OCI-LY1 (cell line): ENCODE measurements around the gene RECK.

Experiments
- H2AFZ ChIP-seq: fragments of 200-600 bp; sonication (generic), shearing (Covaris generic); 2 replicates; pipeline ENCODE4 v1.6.0; 2014; ENCODE audit warnings: antibody characterized with exemption, mild to moderate bottlenecking, low read length
- H3F3A ChIP-seq: fragments of 200-600 bp; sonication (generic), shearing (Covaris generic); 2 replicates; pipeline ENCODE4 v1.6.0; 2014; ENCODE audit warnings: mild to moderate bottlenecking, antibody characterized with exemption, low read length, moderate library complexity; ENCODE audit not compliant: insufficient read depth
- H3K27ac ChIP-seq: fragments of 200-600 bp; sonication (generic); 2 replicates; pipeline ENCODE4 v1.5.1; 2014; ENCODE audit warnings: low read length, mixed run types, mild to moderate bottlenecking, low read depth; ENCODE audit not compliant: poor library complexity, severe bottlenecking
- H3K27me3 ChIP-seq: fragments of 200-600 bp; sonication (generic); 2 replicates; pipeline ENCODE4 v1.6.0; 2014; ENCODE audit warnings: antibody characterized with exemption, mild to moderate bottlenecking, low read length, moderate library complexity; ENCODE audit not compliant: insufficient read depth
- H3K36me3 ChIP-seq: fragments of 200-600 bp; sonication (generic); 2 replicates; pipeline ENCODE4 v1.6.1; 2014; ENCODE audit warnings: mild to moderate bottlenecking, antibody characterized with exemption, low read length, moderate library complexity, mixed read lengths; ENCODE audit not compliant: insufficient read depth
- H3K4me1 ChIP-seq: fragments of 200-600 bp; sonication (generic); 2 replicates; pipeline ENCODE4 v1.5.1; 2014; ENCODE audit warnings: mild to moderate bottlenecking, low read length, moderate library complexity; ENCODE audit not compliant: insufficient read depth, severe bottlenecking
- H3K4me2 ChIP-seq: fragments of 200-600 bp; sonication (generic), shearing (Covaris generic); 2 replicates; pipeline ENCODE4 v1.6.1; 2014; ENCODE audit warnings: low read length
- H3K4me3 ChIP-seq: fragments of 200-600 bp; sonication (generic); 2 replicates; pipeline ENCODE4 v1.5.1; 2014; ENCODE audit warnings: low read length, low read depth, mild to moderate bottlenecking, mixed read lengths; ENCODE audit not compliant: poor library complexity, severe bottlenecking
- H3K79me2 ChIP-seq: fragments of 200-600 bp; shearing (Covaris generic); 2 replicates; pipeline ENCODE4 v1.6.1; 2016; ENCODE audit warnings: mixed run types, low read length, mixed read lengths; ENCODE audit not compliant: insufficient read depth
- H3K9ac ChIP-seq: fragments of 200-600 bp; sonication (generic), shearing (Covaris generic); 2 replicates; pipeline ENCODE4 v1.6.1; 2014; ENCODE audit warnings: mild to moderate bottlenecking, low read length, mixed read lengths
- H3K9me2 ChIP-seq: fragments of 200-600 bp; sonication (generic), shearing (Covaris generic); 2 replicates; pipeline ENCODE4 v1.6.1; 2014; ENCODE audit warnings: low read depth, mild to moderate bottlenecking, low read length, mixed read lengths
- H3K9me3 ChIP-seq: fragments of 200-600 bp; shearing (Covaris generic); 2 replicates; pipeline ENCODE4 v1.6.1; 2014; ENCODE audit warnings: low read length, mixed read lengths
- H4K20me1 ChIP-seq: fragments of 200-600 bp; sonication (generic), shearing (Covaris generic); 2 replicates; pipeline ENCODE4 v1.6.0; 2016; ENCODE audit warnings: mild to moderate bottlenecking, low read length; ENCODE audit not compliant: insufficient read depth
- CTCF ChIP-seq: fragments of 200-600 bp; sonication (generic), shearing (Covaris generic); IDR thresholded peaks from 2 replicates; pipeline ENCODE4 v1.5.1; 2017; ENCODE audit warnings: mild to moderate bottlenecking, antibody characterized with exemption, low read length, moderate library complexity, mixed read lengths
- EZH2 ChIP-seq: fragments of 200-600 bp; sonication (generic), shearing (Covaris generic); IDR thresholded peaks from 2 replicates; pipeline ENCODE4 v1.8.0; 2017; ENCODE audit warnings: borderline replicate concordance, mixed run types, mild to moderate bottlenecking, antibody characterized with exemption, low read length, moderate library complexity, mixed read lengths

RECK gene

DNA sequence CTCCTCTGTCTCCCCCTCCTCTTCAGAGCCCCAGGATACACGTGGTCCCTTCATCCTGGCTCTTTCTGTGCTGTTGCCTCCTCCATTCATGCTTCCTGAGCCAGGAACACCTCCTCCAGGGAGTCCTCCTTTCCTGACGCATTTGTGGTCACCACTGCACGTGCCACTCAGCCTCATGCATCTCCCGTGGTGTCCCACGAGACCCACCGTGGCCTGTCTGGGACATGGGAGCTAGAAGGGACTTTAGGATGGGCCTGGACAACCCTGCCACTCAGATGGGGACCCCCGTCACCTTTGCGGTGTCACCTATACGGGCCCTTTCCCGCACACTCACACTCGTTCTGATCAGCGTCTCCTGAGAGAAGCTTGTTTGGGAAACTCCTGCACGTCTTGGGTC is 106.5 kb downstream of the RECK start:
- Histone ChIP-seq H3K9me3 (no peaks in the 10 kb centered on the region), H3K4me1 (no peaks in the 10 kb centered on the region), H3K36me3 (no peaks in the 10 kb centered on the region), H3K4me2 (no peak overlapping the region), H3K27me3 (0 out of 2 replicates have a peak, but pooled peaks cover 6% of the 10 kb centered on the region), H4K20me1 (no peaks in the 10 kb centered on the region), H3K79me2 (no peaks in the 10 kb centered on the region), H3K9me2 (no peaks in the 10 kb centered on the region), H3K9ac (no peak overlapping the region), H2AFZ (no peak overlapping the region), H3K4me3 (no peak overlapping the region), H3F3A (no peaks in the 10 kb centered on the region), H3K27ac (no peak overlapping the region)
- TF ChIP-seq CTCF (no peak), EZH2 (no peak)

- no peak overlapping the region for H2AFZ ChIP-seq
- H3K9ac ChIP-seq, result no peak overlapping the region
- H3K9me3 ChIP-seq, result no peaks in the 10 kb centered on the region
- H3K4me3 ChIP-seq, result no peak overlapping the region
- no peak for TF ChIP-seq EZH2
- no peak overlapping the region for H3K27ac ChIP-seq
- H3K36me3 ChIP-seq, result no peaks in the 10 kb centered on the region
- H3K9me2 ChIP-seq, result no peaks in the 10 kb centered on the region
- H4K20me1 ChIP-seq, result no peaks in the 10 kb centered on the region
- H3F3A ChIP-seq, result no peaks in the 10 kb centered on the region
- H3K4me2 ChIP-seq, result no peak overlapping the region
- H3K27me3 ChIP-seq, result 0 out of 2 replicates have a peak, but pooled peaks cover 6% of the 10 kb centered on the region
- peaks cover 3% of the 10 kb centered on the region for H3K4me1 ChIP-seq
- no peaks in the 10 kb centered on the region for H3K79me2 ChIP-seq
Observed at GRCh38 chr9:36144309-36145232, 107.9 kb downstream of the RECK start.

DNA sequence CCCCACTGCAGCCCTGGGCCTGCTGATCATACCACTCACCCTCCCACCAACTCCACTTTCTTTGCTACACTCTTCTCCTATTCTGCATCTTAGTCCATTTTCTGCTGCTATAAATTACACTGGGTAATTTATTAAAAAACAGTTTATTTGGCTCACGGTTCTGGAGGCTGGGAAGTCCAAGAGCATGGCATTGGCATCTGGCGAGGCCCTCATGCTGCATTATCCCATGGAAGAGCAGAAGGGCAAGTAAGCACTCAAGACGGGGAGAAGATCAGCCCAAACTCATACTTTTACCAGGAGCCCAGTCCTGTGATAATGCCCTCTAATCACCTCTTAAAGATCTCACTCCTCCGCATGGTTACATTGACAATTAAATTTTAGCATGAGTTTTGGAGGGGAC is 109.3 kb downstream of the RECK start:
- no peaks in the 10 kb centered on the region for H3F3A ChIP-seq
- peaks cover 3% of the 10 kb centered on the region for H3K4me1 ChIP-seq
- H3K4me3 ChIP-seq, result no peak overlapping the region
- H3K9me2 ChIP-seq, result no peaks in the 10 kb centered on the region
- no peaks in the 10 kb centered on the region for H3K79me2 ChIP-seq
- H2AFZ ChIP-seq, result no peak overlapping the region
- no peaks in the 10 kb centered on the region for H4K20me1 ChIP-seq
- no peaks in the 10 kb centered on the region for H3K9me3 ChIP-seq
- no peaks in the 10 kb centered on the region for H3K36me3 ChIP-seq
- H3K9ac ChIP-seq, result no peak overlapping the region
- TF ChIP-seq EZH2 (no peak), CTCF (no peak)
- 0 out of 2 replicates have a peak, but pooled peaks cover 6% of the 10 kb centered on the region for H3K27me3 ChIP-seq
- H3K27ac ChIP-seq, result no peak overlapping the region
- H3K4me2 ChIP-seq, result no peak overlapping the region

DNA sequence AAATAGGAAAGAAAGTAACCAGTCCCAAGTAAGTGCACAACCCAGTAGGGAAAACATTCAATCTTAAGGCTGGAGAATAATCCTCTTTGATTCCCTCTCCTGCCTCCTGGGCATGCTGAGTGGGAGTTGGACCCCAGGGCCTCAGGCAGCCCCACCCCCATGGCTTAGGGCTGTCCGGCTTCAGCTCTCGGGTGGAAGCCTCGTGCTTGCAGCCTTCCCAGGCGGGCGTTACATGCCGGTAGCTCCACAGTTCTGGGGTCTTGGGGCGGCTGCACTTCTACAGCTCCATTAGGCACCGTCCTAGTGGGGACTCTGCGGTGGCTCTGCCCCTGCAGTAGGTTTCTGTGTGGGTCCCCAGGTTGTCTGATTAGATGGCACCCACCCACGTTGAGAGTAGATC is 109.9 kb downstream of the RECK start:
- no peaks in the 10 kb centered on the region for H4K20me1 ChIP-seq
- no peaks in the 10 kb centered on the region for H3K36me3 ChIP-seq
- H3K4me3 ChIP-seq, result no peak overlapping the region
- no peak overlapping the region for H3K4me2 ChIP-seq
- no peak overlapping the region for H3K27ac ChIP-seq
- no peak for TF ChIP-seq CTCF
- no peak for TF ChIP-seq EZH2
- H3K9me3 ChIP-seq, result no peaks in the 10 kb centered on the region
- H3K27me3 ChIP-seq, result 0 out of 2 replicates have a peak, but pooled peaks cover 6% of the 10 kb centered on the region
- H3K79me2 ChIP-seq, result no peaks in the 10 kb centered on the region
- H3K9ac ChIP-seq, result no peak overlapping the region
- H3F3A ChIP-seq, result no peaks in the 10 kb centered on the region
- H3K9me2 ChIP-seq, result no peaks in the 10 kb centered on the region
- no peak overlapping the region for H2AFZ ChIP-seq
- peaks cover 7% of the 10 kb centered on the region for H3K4me1 ChIP-seq
